ENCODE results near the gene TSNAX.

DNA sequence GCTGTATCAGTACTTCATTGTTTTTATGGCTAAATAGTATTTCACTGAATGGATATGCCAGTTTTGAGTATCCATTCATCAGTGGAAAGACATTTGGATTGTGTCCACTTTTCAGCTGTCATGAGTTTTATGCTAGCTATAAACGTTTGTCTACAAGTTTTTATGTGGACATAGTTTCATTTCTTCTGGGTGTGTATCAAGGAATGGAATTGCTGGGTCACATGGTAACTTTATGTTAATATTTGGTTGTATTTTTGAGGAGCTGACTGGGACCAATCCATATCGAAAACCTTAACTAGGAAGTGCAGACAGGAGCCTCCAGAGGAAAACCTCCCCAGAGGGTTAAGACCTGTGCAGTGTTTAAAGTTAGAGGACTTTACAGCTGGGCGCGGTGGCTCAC lies 66.3 kb downstream of the TSNAX start:
- TF ChIP-seq, protein P1, sequence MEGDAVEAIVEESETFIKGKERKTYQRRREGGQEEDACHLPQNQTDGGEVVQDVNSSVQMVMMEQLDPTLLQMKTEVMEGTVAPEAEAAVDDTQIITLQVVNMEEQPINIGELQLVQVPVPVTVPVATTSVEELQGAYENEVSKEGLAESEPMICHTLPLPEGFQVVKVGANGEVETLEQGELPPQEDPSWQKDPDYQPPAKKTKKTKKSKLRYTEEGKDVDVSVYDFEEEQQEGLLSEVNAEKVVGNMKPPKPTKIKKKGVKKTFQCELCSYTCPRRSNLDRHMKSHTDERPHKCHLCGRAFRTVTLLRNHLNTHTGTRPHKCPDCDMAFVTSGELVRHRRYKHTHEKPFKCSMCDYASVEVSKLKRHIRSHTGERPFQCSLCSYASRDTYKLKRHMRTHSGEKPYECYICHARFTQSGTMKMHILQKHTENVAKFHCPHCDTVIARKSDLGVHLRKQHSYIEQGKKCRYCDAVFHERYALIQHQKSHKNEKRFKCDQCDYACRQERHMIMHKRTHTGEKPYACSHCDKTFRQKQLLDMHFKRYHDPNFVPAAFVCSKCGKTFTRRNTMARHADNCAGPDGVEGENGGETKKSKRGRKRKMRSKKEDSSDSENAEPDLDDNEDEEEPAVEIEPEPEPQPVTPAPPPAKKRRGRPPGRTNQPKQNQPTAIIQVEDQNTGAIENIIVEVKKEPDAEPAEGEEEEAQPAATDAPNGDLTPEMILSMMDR (IDR thresholded peaks at IDR 0.05; ENCODE audit: low read length) = no peak
- no peak for TF ChIP-seq EZH2 (optimal IDR thresholded peaks at IDR 0.05; ENCODE audit: low read depth, low read length)

Data from MM.1S (cell line).